ENCODE data around the gene HEXD. TPM values are rescaled to one million over a fixed set of nuclear protein-coding genes. Genes with fewer than 3 reads are reported as not detected.

Gene HEXD
- total and polyA plus RNA-seq, 8 donors, result 25.9 to 275 (median 39.5) TPM

DNA sequence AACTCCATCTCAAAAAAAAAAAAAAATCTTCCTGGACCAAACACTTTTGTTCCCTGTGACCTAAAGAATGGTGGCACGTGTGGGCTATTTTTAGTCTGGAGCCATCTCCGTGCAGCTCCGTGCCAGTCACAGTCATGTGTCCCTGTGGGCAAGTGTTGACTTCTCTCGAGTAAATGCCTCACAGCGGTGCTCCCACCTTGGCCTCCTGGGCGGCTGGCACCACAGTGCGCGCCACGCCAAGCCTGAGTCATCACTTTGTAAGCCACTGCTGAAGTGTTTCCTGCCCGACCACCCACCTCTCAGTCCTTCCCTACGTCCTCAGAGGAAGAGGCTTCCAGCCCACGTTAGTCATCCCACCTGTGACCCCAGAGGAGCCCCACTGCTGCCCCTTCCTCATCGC, 10.9 kb upstream of the HEXD start:
- no peaks in the 10 kb centered on the region for H3K9me3 ChIP-seq
- WGBS, 2 donors, result 87 to 92% methylated on average over 13 of the region's 13 CpGs
- FAIRE-seq (no peak), DNase-seq (peak in 1 of 6 donors; percentile 24), ATAC-seq (peak in 1 of 4 donors; percentile 14)
- intact Hi-C loops (cut with DNase I), result no loop called here
- H3K4me3 ChIP-seq, result no peak overlapping the region
- TF ChIP-seq, protein P1, sequence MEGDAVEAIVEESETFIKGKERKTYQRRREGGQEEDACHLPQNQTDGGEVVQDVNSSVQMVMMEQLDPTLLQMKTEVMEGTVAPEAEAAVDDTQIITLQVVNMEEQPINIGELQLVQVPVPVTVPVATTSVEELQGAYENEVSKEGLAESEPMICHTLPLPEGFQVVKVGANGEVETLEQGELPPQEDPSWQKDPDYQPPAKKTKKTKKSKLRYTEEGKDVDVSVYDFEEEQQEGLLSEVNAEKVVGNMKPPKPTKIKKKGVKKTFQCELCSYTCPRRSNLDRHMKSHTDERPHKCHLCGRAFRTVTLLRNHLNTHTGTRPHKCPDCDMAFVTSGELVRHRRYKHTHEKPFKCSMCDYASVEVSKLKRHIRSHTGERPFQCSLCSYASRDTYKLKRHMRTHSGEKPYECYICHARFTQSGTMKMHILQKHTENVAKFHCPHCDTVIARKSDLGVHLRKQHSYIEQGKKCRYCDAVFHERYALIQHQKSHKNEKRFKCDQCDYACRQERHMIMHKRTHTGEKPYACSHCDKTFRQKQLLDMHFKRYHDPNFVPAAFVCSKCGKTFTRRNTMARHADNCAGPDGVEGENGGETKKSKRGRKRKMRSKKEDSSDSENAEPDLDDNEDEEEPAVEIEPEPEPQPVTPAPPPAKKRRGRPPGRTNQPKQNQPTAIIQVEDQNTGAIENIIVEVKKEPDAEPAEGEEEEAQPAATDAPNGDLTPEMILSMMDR (IDR thresholded peaks at IDR 0.05), result no peak
- peaks cover 0 to 6% (median 3%) of the 10 kb centered on the region in 3 donors for H3K36me3 ChIP-seq
- no peak overlapping the region for H3K27ac ChIP-seq
- H3K4me1 ChIP-seq, result no peaks in the 10 kb centered on the region
- H3K27me3 ChIP-seq, result no peaks in the 10 kb centered on the region

DNA sequence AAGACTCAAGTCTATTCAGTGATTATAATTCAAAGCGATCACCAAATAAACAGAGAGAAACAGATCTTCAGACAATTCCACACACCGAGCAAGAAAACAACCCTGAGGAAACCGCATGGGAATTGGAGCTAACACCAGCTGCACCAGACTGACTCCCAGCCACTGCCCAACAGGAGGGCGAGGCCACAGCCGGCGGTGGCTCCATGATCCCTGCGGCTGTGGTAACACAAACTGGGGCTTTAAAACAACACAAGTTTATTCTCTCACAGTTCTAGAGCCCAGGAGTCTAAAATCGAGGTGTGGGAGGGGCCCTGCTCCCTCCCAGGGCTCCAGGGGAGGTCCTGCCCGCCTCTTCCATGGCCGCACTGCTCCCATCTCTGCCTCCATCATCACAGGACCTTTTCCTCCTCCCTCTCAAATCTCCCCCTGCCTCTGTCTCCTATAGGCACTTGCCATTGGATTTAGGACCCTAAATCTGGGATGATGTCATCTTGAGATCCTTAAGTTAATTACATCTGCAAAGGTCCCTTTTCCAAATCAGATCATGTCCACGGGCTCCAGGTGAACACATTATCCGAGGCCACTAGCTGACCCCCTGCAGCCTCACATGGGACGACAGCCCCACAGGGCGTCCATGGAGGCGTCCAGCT, 9.7 kb upstream of the HEXD start:
- Histone ChIP-seq H3K4me3 (no peak overlapping the region), H3K9me3 (no peaks in the 10 kb centered on the region), H3K4me1 (no peaks in the 10 kb centered on the region), H3K27me3 (no peaks in the 10 kb centered on the region), H3K36me3 (peaks cover 0 to 5% (median 3%) of the 10 kb centered on the region in 3 donors), H3K27ac (no peak overlapping the region)
- FAIRE-seq (no peak), ATAC-seq (no peak), DNase-seq (peak in 1 of 6 donors; percentile 3)
- intact Hi-C loops (cut with DNase I), result no loop called here
- TF ChIP-seq, protein P1 (IDR thresholded peaks at IDR 0.05), result no peak
- WGBS, 2 donors, result 90 to 92% methylated on average over 15 of the region's 15 CpGs

DNA sequence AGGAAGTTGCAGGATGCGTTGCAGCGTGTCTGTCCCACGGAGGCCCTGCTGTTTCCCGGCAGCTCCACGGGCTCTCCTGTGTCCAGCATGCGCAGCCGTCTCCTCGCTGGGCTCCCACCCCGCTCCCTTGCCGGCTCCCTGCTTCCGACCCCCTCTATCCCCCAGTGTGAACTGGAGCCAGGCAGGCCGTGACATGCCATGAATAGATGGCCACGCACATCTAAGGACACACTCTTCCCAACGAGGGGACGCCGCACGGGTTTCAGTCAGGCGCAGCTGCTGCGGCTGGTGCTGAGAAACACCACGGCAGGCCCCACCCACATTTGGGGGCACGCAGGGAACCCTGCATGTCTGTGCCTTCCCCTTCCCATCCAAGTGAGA, 9.2 kb upstream of the HEXD start:
- DNase-seq (peak in 1 of 6 donors; percentile 15), FAIRE-seq (no peak)
- WGBS, 2 donors, result 94 to 96% methylated on average over 21 of the region's 21 CpGs

GRCh38 chr17:82410014-82410716, 8.0 kb upstream of the HEXD start:
- Histone ChIP-seq H3K4me1 (peaks cover 0 to 4% (median 4%) of the 10 kb centered on the region in 3 donors), H3K9me3 (no peaks in the 10 kb centered on the region), H3K36me3 (no peaks in the 10 kb centered on the region), H3K4me3 (no peak overlapping the region), H3K27ac (no peak overlapping the region), H3K27me3 (no peaks in the 10 kb centered on the region)
- FAIRE-seq (no peak), DNase-seq (peak in 1 of 6 donors; percentile 18), ATAC-seq (no peak)
- 94 to 96% methylated on average over 14 of the region's 14 CpGs for WGBS, 2 donors
- intact Hi-C loops (cut with DNase I), result no loop called here
- TF ChIP-seq, protein P1 (IDR thresholded peaks at IDR 0.05), result no peak

More for the DNA sequence above, 9.2 kb upstream of the HEXD start:
- no peaks in the 10 kb centered on the region for H3K9me3 ChIP-seq
- no peaks in the 10 kb centered on the region for H3K27me3 ChIP-seq
- intact Hi-C loops (cut with DNase I), result no loop called here
- no peak overlapping the region for H3K4me3 ChIP-seq
- peaks cover 0 to 3% (median 0%) of the 10 kb centered on the region in 3 donors for H3K36me3 ChIP-seq
- no peak overlapping the region for H3K27ac ChIP-seq
- TF ChIP-seq, protein P1 (IDR thresholded peaks at IDR 0.05), result no peak
- no peak for ATAC-seq
- H3K4me1 ChIP-seq, result no peaks in the 10 kb centered on the region

All from pancreas (tissue), 10 donors.